HS-5 (cell line): ENCODE data around the gene GPR39.

Experiments
- DNase-seq: peaks from one replicate; pipeline ENCODE4 v3.0.0-alpha.2; 2012; ENCODE audit warnings: low read depth

GPR39 gene

DNA sequence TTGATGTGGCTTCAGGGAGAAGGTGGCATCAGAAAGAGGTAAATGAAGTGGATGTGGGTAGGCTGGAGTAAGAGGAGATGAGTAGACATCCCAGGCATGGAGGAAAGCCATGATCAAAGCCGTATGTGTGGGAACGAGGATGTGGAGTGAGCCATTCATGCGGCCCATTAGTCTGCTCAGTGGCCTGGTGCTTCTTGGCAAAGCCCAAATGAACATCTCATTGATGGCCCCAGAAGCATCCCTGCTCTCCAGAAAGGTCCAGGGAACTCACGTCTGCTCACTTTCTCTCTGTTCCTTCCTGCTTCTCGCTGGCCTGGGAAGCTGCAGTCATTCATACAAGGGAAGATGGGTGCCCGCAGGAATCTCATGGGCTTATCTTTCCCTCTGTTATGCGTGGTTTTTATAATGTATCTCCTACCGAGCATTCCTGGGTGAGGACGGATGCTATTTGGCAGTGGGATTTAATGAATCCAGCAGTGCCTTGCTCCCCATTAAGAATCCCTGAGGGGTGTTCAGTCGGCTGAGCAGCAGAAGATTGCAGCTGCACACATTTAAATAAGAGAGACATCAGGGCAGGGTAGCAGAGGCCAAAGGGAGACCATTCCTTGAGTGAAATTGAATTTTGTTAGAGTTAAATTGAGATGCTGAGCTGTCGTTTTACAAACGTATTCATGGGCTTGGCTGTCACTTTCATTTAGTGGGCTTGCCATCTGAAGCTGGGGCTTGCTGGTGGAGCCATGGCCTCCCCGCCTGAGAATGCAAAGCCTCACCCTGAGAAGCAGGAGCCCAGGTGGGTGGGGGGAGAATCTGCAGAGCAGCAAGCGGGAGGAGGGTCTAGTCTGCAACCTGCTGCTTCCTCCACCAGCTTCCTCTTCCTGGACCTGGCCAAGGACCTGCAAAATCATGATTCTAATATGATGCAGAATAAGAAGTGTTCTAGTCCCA lies 188.9 kb downstream of the GPR39 start:
- no peak for DNase-seq

GRCh38 chr2:132606649-132607048 lies 190.0 kb downstream of the GPR39 start:
- DNase-seq, result no peak

GRCh38 chr2:132607426-132608090 lies 191.0 kb downstream of the GPR39 start:
- DNase-seq, result no peak

DNA sequence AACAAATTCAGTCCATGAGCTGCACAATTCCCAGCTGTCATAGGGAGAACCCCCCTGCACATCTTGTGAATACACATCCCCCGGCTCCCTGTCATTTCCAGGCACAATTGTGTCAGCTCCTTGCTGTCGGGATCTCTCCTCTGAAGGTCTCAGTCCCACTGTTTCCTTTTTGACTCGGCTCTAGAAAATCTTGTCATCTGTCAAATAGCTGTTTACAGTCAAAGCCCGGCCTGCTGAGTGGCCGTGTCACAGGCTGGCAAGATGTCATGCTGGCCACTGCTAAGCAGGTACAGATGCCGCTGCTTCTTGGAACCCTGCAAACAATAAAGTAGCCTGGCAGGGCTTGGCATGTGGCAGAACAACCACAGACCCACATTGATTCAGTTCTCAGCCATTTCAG lies 191.7 kb downstream of the GPR39 start:
- no peak for DNase-seq

GRCh38 chr2:132609101-132609890 lies 192.7 kb downstream of the GPR39 start:
- no peak for DNase-seq

GRCh38 chr2:132611719-132612118 lies 195.1 kb downstream of the GPR39 start:
- no peak for DNase-seq

- no peak for DNase-seq
Measured at GRCh38 chr2:132615329-132616085, 198.9 kb downstream of the GPR39 start.

DNA sequence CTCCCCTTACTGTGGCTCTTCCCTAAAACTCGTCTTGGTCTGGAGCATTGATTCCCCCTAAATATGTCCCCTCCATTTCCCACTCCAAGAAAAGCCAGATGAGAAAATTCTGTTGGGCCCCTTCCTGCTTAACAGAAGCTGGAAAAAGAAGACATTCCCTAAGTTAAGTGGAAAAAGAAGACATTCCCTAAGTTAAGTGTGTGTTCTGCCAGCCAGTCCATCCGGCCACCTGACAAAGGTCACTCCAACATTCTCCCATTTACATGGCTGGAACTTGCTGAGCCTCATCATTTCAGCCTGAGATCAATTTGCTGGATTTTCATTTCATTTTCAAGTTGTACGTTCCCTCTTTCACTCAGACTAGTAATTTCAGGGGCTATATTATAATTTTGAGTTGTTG lies 201.4 kb downstream of the GPR39 start:
- no peak for DNase-seq

DNA sequence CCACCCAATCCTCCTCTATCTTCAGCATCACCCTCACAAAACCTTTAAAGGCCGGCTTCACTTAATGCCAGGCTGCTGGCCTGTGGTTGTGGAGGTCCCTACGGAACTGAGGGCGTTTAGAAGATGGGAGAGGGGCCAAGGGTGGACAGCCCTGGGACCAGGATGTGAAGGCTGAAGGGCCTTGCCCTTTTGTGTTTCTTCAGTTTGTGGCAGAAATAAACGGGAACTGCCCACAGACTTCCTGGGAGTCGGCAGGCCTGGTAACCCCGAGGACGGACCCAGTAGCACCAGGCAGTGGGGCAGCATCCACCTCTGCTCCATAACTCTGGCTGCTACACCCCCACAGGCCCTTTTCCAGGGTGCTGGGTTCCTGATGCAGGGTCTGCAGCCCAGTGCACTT lies 202.1 kb downstream of the GPR39 start:
- DNase-seq, result no peak

DNA sequence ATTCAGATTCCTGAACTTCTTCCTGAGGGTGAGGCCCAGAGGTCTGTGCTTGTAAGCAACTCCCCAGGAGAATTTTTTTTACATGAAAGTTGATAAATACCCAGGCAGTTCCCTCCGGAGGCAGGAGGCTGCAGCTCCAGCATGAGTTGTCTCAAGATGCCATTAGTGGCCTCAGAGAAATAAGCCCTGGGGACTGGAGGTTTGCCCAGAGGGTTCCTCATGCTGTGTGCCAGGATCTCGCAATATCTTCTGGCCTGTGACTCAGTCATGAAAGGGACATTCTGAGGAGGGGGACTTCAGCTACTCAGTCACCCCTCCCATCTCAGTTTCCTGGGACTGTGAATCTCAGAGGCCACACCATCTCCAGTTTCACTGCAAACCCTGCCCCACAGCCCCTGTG lies 203.5 kb downstream of the GPR39 start:
- DNase-seq, result no peak

GRCh38 chr2:132621131-132621875 lies 204.7 kb downstream of the GPR39 start:
- no peak for DNase-seq

GRCh38 chr2:132623096-132623839 lies 206.7 kb downstream of the GPR39 start:
- DNase-seq, result no peak

- no peak for DNase-seq
Measured at GRCh38 chr2:132627536-132627935, 210.9 kb downstream of the GPR39 start.

DNA sequence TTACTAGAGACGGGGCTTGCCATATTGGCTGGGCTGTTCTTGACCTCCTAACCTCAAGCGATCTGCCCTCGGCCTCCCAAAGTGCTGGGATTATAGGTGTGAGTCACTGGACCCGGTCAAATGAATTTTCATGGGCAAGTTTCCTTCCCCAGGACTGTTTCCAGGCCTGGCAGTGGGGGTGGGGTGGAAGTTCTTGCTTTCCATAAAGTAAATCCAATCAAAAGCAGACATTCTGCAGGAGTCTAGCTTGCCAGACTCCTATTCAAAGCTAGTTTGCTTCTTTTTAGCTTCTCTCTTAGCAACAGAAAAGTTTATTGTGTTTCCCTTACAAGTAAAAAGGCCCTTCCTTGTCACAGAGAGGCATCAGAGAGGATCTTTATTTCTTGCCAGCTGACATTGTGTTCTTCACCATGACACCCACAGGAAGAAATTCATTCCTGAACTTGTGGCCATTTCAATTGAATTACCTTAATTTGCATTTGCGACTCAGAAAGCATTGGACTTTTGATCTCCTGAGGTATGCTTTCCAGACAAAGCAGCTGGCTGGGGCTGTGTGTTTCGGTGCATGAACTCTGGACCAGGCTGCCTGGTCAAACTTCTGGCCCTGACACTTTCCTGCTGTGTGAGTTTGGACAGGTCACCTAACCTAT lies 215.5 kb downstream of the GPR39 start:
- DNase-seq, result no peak

DNA sequence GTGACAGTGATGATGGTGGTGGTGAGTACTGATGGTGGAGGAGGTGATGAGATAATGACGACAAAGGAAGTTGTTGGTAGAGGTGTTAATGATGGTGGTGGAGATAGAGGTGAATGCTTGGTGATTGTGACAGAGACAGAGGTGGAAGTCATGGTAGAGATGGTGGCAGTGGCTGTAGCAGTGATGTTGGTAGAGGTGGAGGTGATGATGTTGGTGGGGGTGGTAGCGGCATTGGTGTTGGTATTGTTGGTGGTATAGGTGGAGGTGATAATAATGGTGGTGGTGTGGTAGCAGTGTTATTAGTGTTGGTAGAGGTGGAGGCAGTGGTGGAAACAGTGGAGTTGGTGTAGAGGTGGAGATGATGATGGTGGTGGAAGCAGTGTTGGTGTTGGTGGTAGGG lies 217.0 kb downstream of the GPR39 start:
- no peak for DNase-seq

GRCh38 chr2:132636346-132636745 lies 219.7 kb downstream of the GPR39 start:
- DNase-seq, result no peak

GRCh38 chr2:132638313-132639040 lies 221.9 kb downstream of the GPR39 start:
- no peak for DNase-seq

- DNase-seq, result no peak
Measured at GRCh38 chr2:132640116-132640515, 223.5 kb downstream of the GPR39 start.

DNA sequence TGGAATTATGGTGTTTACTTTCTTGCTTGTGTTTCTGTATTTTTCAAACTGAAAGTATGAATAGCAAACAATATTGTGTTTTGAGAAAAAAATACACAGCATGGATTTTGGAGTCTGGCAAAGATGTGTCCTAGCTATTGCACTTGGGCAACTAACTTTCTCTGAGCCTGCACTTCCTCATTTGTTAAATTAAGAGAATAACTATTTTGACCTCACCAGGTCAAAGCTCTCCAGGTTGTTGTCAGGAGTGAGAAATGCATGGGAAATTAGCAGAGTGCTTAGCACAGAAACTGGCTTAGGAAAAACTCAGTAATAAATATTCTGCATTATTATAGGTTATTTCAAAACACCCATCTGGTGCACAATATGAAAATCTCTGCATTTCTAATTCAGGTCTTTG lies 225.2 kb downstream of the GPR39 start:
- DNase-seq, result no peak
